Upper lobe of left lung (tissue), 4 donors: ENCODE data around the gene MAFF.

ENCODE experiments used
- CTCF ChIP-seq, 6 experiments: fragments of 450-650 bp in 4 of 6; fragments of 200-600 bp in 2 of 6; sonication (generic) in 2 of 6; IDR thresholded peaks; one replicate each; pipeline ENCODE4 v1.5.1; 2016 to 2019; ENCODE audit warnings: antibody characterized with exemption in 6 of 6
- POLR2AphosphoS5 ChIP-seq, 2 donors: sonication (generic); formaldehyde crosslinking; IDR thresholded peaks; one replicate each; pipeline ENCODE4 v1.5.1; 2017; ENCODE audit warnings: antibody characterized with exemption in 2 of 2

GRCh38 chr22:38199826-38200559 lies 1.8 kb upstream of the MAFF start:
- TF ChIP-seq CTCF (IDR thresholded peaks at IDR 0.05): no peak
- no peak for TF ChIP-seq POLR2AphosphoS5 (IDR thresholded peaks at IDR 0.05)
